GM10847 (cell line): ENCODE measurements around the gene MRPL53.

Experiments used
- POLR2A ChIP-seq: IDR thresholded peaks from 2 replicates; pipeline ENCODE4 v1.6.1; 2011; ENCODE audit not compliant: insufficient read length; ENCODE audit errors: extremely low read depth

Gene MRPL53

DNA sequence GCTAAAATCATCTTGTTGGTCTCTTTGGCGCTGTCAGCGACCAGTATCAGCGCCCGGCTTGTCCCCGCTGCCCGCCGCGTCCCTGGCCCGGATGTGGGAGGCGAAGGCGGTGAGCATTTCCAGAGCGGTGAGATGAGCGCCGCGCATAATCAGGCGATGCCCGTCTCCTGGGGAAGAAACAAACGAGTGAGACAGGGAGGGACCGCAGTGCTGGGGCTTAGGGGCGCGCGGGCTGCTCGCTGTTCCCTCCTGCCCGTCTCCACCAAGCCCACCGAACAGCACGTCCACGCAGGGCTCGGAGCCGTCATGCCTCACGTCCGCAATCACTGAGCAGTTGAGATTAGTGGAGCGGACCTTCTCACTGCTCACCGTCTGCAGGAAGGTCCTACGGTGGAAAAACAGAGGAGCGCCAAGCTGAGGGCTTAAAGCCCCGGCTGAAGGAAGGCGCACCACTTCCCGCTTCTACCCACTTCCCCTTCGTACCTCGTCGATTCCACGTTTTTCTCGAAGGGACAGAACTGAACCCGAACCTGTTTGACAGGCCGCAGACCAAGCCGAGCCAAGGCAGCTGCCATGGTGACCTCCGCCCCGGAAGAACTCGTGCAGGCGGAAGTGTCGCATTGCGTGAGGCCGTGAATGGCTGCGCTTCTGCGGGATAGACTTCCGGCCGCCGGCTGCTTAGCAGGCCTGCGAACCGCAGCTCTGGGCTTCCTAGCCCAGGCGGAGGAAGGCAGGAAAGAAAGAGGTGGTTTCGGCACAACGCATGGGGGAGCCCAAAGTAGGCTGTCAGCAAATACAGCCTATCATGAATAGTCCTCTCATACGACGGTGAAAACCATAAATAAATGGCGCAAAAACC is at the start of gene MRPL53:
TSS of gene MRPL53 (minus strand) at position 595 of the 859 bp plus-strand sequence. CDS start at position 575, 20 bp downstream.
- peak; percentile 94 for TF ChIP-seq POLR2A

DNA sequence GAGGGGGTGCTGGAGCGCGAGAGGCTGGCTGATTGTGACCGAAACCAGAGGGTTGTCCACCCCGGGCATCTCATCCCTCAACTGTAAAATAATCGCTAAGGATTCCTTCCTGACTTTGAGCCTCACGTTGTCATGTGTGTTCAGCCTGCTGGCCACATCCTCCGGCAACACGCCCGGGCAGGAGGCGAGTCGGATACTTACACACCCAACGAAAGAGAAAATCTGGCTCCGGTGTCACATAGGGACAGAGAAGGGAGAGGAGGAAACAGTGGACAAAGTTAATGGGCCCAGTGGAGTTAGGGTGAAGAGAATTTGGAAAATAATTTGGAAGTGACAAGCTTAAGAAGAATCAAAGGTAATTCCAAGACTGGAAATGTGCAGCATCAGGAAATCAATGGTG is 44.2 kb upstream of the MRPL53 start:
- TF ChIP-seq POLR2A, result no peak

DNA sequence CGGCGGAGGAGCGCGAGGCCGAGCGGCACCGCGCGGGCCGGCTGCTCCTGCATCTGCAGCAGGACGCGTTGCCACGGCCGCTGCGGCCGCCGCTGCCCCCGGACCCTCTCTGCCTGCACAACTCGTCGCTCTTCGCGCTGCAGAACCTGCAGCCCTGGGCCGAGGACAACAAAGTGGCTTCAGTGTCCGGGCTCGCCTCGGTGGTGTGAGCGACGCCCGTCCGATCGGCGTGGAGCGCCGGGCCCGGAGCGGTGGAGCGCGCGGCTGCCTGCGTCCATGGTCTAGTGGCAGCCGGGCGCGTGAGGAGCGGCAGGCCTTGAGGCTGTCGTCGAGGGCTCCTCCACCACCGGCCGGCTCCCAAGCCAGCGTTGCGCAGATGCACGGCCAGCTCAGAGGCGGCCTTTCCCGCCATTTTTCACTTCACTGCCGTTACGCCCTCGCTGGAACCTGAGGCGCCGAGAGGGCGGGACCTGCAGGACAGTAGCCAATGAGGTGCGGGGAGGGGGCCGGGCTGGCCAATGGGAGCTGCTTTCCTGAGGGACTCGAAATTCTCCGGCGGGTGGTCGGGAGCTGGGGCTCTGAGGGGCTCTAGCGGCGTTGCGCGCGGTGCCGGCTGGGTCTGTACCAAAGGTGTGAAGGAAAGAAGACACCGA is 43.6 kb upstream of the MRPL53 start:
- no peak for TF ChIP-seq POLR2A

DNA sequence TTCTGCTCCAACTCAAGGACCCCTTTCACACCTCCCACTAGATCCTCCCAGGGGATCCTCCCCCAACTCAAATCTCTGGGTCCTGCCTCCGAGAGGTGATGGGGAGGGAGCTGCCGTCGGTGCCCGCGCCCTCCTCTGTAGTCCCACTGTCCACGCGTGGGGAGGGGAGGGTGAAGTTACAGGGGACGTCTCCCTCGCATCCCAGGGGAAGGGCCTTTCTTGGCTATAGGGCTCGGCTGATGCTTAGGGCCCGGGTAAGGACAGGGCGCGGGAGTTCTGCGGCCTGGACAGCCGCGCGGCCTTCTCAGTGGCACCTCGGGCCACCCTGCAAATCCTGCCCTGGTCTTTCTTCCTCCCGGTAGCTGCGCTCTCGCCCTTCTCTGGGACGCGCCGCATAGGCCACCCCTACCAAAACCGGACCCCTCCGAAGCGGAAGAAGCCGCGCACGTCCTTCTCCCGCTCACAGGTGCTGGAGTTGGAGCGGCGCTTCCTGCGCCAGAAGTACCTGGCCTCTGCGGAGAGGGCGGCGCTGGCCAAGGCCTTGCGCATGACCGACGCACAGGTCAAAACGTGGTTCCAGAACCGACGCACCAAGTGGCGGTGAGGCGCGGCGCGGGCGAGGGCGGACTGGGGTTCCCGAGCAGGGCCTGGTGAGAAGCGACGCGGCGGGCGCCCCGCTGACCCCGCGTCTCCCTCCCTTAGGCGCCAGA is 42.9 kb upstream of the MRPL53 start:
- no peak for TF ChIP-seq POLR2A

DNA sequence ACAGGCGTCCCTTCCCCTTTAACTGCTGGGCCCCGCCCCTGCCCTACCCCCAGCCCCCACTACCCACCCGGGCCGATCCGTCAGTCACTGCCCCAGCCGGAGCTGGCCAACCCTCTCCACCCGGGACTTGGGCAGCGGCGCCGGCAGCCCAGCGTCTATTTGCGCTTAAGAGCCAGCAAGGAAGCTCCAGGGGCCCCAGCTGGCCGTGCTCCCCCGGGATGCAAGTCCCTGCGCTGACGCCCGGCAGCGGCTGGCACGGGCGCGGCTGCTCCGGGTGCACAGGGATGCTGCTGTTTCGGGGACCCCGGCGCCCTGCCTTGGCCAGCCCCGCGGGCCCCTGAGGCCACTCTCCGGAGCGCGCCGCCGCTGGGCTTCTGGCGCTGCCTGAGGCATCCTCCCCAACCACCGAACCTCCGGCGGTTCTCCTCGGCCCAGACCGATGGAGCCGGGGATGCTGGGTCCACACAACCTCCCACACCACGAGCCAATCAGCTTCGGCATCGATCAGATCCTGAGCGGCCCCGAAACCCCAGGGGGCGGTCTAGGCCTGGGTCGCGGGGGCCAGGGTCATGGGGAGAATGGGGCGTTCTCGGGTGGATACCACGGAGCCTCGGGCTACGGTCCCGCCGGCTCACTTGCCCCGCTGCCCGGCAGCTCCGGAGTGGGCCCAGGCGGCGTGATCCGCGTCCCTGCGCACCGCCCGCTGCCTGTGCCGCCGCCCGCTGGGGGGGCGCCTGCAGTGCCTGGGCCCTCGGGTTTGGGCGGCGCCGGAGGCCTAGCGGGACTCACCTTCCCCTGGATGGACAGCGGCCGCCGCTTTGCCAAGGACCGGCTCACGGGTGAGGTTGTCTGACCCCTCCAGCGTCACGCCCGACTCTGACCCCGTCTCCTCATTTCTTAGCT is 42.1 kb upstream of the MRPL53 start, which contains the start of gene TLX2:
TSS of gene TLX2 (plus strand) at position 83 of the 903 bp plus-strand sequence. CDS start at position 440, 357 bp downstream.
- TF ChIP-seq POLR2A, result no peak

DNA sequence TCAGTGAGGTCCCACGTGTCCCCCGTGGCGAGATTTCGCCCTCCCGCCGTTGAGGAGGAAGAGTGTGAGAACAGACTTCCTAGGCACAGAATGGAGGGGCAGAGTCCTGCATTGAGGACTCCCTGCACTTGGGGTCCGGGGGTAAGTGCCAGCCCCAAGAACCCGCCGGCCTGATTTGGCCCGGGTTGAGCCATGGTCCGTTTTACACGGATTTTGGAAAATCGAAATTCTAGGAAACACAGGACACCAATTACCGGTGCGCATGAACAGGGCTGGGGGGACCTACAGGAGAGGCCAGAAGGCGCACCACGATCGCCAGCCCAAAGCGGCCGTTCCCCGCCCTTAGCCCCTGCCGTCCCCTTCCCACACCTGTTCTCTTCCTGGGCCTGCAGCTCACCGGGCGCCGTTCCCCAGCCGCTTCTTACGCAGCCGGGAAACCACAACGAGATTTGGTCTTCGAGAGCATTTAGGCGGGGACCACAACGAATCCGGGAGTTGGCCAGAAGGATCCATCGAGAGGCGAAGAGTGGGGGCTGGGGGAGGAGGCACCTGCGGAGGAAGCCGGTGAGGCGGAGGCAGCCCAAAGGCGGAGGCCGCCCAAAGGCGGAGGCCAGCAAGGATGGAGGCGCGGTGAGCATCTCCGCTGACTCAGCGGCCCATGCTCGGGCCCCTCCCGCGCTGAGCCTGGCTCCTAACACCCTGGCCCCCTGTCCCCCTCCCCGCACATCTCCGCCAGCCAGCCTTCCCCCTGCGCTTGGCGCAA is 41.3 kb upstream of the MRPL53 start:
- no peak for TF ChIP-seq POLR2A

DNA sequence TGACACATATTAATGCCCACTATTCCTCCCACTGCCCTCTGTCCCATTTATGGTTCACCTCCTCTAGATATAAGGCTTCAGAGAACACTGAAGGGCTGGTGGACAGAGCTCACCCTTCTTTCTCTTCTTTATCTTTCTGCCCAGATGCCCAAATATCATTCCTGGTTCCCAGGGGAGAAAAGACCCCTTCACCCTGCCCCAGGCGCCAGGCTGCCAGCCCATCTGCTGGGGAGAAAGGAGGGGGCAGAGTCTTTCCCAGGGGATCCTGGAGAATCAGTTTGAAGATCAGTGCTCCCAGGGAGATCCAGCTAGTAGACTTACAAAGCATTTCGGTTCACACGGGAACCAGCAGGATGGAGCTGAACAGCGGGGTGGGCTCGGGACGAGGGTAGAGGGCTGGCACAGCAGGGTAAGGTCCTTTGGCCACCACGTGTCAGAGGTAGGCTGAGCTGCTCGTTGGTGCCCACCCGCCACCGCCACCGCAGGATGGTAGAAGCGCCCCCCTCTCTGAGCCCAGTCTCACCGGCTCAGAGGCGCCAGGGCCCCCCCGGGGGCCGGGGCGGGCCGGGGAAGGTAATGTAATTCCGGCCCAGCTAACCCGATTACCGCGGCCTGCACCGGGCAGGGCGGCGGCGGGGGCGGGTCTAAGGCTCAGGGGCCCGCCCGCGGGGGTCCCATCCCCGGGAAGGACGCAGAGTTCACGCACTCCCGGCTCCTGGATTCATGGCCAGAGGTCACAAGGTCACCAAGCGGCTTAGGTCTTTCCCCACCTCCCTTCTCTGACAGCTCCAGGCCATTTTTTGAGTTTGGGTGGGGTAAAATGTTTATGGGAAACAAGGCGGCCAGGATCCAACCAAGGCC is 40.5 kb upstream of the MRPL53 start:
- TF ChIP-seq POLR2A, result no peak

DNA sequence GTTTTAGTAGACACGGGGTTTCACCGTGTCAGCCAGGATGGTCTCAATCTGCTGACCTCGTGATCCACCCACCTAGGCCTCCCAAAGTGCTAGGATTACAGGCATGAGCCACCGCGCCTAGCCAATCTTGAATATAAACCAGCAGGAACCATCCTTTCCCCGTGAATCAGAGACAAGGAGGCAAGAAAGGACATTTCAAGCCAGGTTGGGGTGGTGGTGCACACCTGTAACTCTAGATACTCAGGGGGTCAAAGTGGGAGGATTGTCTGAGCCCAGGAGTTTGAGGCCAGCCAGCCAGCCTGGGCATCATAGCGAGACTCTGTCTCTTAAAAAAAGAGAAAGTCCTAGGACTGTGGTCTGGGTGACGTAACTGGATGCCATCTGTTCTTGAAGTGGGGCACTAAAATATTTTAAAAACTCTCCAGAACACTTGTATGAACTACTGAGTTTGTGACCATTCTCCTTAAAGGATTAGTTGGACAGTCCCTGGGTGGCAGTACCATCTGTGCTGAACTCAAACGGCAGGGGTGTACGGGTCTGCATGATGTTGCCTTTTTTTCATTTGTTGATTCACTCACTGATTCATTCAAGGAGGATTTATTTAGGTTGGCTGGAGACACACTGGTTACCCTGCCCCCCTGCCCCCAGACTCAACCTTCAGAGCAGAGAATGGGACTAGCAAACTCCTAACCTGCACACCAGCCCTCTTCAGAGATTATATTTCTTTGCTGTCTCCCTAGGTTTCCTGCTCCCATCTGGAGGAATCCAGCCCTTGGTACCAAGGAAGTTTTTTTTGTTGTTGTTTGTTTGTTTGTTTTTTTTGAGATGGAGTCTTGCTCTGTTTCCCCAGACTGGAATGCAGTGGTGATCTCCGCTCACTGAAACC is 38.9 kb upstream of the MRPL53 start:
- TF ChIP-seq POLR2A, result no peak

DNA sequence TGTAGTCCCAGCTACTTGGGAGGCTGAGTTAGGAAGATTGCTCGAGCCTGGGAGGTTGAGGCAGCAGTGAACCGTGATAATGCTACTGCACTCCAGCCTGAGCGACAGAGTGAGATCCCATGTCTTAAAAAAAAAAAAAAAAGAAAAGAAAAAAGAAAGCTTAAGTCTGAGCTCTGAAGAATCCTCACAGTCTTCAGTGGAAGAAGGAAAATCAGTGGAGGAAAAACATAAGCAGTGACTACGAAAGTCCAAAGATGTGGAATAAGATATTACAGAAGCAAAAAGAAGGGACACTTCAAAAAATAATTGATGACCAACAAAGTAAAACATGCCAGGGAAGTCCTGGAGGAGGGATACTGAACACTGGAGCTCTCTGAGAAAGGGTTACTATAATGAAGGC is 37.8 kb upstream of the MRPL53 start:
- TF ChIP-seq POLR2A, result no peak

DNA sequence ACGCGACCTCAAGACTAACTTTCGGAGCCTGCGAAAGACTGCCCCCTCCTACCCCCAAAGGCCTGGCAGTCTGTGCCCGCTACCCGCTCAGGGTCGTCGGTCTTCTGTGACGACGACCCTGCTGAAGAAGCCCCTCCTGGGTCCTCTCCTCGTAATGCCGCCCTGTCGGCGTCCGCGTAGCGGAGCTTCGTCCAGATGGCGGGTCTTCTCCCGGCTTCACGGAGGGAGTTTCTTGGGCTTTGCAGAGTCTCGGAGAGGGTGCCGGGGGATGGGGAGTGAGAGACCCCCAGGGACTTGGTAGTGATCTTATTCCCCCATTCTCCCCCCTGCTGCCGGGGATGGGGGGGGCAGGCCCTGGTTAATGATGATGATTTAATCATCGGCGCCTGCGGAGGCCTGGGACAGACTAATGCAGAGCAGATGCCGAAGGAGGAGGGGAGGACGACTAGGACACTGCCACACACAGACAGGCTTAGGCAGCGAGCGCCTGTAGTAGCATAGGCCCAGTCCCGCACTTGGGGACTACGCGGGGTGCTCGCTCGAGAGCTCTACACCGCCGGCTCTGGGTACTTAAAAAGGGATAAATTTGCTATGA is 35.5 kb upstream of the MRPL53 start:
- no peak for TF ChIP-seq POLR2A

DNA sequence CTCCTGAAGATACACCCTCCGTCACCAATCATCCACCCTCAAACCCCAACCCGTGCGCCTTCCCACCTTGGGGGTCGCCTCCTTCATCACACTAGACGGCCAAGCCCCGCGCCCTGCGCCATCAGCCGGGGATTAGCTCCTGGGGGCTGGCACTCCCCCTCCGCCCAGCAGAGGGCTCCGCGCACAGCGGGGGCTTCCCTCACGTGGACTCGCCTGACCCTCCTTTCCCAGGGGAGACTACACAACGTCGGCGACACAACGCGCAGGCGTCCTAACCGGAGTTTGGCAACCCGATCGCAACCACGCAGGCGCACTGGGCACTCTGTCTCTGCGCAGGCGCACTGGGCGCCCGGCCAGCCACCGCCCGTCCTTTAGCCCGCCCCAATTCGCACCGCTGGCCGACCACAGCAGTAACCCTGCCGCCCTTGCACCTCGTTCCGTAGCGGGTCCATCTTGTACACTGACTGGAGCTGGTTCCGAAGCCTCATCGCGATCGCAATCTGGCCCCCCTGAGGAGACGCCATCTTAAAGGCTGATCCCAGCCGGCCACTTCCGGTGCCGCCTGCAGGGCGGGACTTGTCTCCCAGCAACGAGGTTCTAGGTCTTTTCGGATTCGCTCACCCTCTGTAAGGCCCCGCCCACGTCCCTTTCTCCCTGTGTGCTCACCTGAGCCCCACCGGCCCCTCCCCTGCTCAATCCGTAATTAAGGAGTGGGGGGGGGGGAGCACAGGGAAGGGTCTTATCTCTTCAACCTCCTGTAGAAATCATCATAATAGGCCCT is 34.9 kb upstream of the MRPL53 start, which contains the start of gene PCGF1:
TSS of gene PCGF1 (minus strand) at position 551 of the 781 bp plus-strand sequence. CDS start at position 524, 27 bp downstream.
- TF ChIP-seq POLR2A, result peak; percentile 72
